Measurements from ENCODE around the gene PDCL3.

PDCL3 gene

DNA sequence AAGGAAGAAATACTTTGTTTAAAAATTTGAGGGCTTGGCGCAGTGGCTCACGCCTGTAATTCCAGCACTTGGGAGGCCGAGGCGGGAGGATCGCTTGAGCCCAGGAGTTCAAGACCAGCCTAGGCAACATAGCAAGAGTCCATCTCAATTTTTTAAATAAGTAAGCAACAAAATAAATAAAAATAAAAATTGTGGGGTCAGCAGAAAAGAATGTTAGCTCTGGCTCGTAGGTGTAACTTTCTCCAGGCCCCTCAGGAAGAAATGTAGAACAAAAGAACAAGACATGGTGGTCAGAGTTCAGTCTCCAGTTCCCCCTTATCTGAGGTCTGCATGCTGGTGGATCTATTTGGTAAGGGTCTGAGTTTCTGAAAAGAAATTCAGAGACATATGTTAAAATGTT, 20.4 kb upstream of the PDCL3 start:
- no peaks in the 10 kb centered on the region for H3K9me3 Mint-ChIP-seq
- no peak overlapping the region for H3K27ac Mint-ChIP-seq
- H3K36me3 Mint-ChIP-seq (ENCODE audit: low read depth) = no peaks in the 10 kb centered on the region
- DNase-seq (no peak), ATAC-seq (no peak)
- no peaks in the 10 kb centered on the region for H3K27me3 Mint-ChIP-seq
- no peaks in the 10 kb centered on the region for H3K4me1 Mint-ChIP-seq
- no peak overlapping the region for H3K4me3 Mint-ChIP-seq

- ATAC-seq = no peak
- Mint-ChIP-seq H3K27me3 (no peaks in the 10 kb centered on the region), H3K27ac (no peak overlapping the region), H3K4me3 (no peak overlapping the region), H3K36me3 (ENCODE audit: low read depth) (no peaks in the 10 kb centered on the region), H3K9me3 (no peaks in the 10 kb centered on the region), H3K4me1 (no peaks in the 10 kb centered on the region)
- DNase-seq = no peak
These were observed 17.7 kb upstream of the PDCL3 start for GRCh38 chr2:100544911-100545596.

GRCh38 chr2:100546469-100546868, 16.3 kb upstream of the PDCL3 start:
- no peak for ATAC-seq
- H3K36me3 Mint-ChIP-seq (ENCODE audit: low read depth) = no peaks in the 10 kb centered on the region

DNA sequence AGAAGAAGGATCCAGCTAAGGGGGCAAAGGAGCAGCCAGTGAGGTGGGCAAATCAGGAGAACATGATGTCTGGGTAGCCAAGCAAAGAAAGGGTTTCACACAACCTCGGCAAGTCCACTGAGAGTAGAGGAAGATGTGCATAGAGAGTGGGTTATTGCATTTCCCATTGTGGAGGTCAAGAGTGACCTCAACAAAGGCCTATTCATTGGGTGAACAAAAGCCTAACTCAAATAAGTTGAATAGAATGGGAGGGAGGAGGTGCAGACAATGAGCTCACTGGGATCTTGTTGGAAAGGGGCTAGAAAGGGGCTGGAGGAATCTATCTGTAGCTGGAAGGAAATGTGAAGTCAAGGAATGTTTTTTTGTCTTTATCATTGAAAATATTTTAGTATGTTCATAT, 14.0 kb upstream of the PDCL3 start:
- H3K4me1 Mint-ChIP-seq = no peaks in the 10 kb centered on the region
- no peaks in the 10 kb centered on the region for H3K36me3 Mint-ChIP-seq (ENCODE audit: low read depth)
- H3K27ac Mint-ChIP-seq = no peak overlapping the region
- no peaks in the 10 kb centered on the region for H3K9me3 Mint-ChIP-seq
- no peak overlapping the region for H3K4me3 Mint-ChIP-seq
- ATAC-seq (no peak), DNase-seq (no peak)
- no peaks in the 10 kb centered on the region for H3K27me3 Mint-ChIP-seq

More at GRCh38 chr2:100546469-100546868, 16.3 kb upstream of the PDCL3 start:
- Mint-ChIP-seq H3K4me3 (no peak overlapping the region), H3K27me3 (no peaks in the 10 kb centered on the region), H3K4me1 (no peaks in the 10 kb centered on the region), H3K27ac (no peak overlapping the region), H3K9me3 (no peaks in the 10 kb centered on the region)
- DNase-seq = no peak

GRCh38 chr2:100551303-100551702, 11.5 kb upstream of the PDCL3 start:
- H3K36me3 Mint-ChIP-seq (ENCODE audit: low read depth) = no peaks in the 10 kb centered on the region
- ATAC-seq = no peak

GRCh38 chr2:100554798-100555407, 7.9 kb upstream of the PDCL3 start:
- peak; percentile 30 for DNase-seq
- Mint-ChIP-seq H3K4me3 (peak overlapping the region; percentile 60), H3K27ac (peak overlapping the region; percentile 77), H3K9me3 (no peaks in the 10 kb centered on the region), H3K27me3 (no peaks in the 10 kb centered on the region), H3K36me3 (ENCODE audit: low read depth) (no peaks in the 10 kb centered on the region), H3K4me1 (peaks cover 15% of the 10 kb centered on the region)
- peak; percentile 71 for ATAC-seq

More at GRCh38 chr2:100551303-100551702, 11.5 kb upstream of the PDCL3 start:
- Mint-ChIP-seq H3K4me1 (peaks cover 15% of the 10 kb centered on the region), H3K4me3 (no peak overlapping the region), H3K9me3 (no peaks in the 10 kb centered on the region), H3K27ac (no peak overlapping the region), H3K27me3 (no peaks in the 10 kb centered on the region)
- DNase-seq = no peak

GRCh38 chr2:100556746-100557145, 6.0 kb upstream of the PDCL3 start:
- ATAC-seq (no peak), DNase-seq (no peak)
- Mint-ChIP-seq H3K27ac (no peak overlapping the region), H3K9me3 (no peaks in the 10 kb centered on the region), H3K27me3 (no peaks in the 10 kb centered on the region), H3K4me3 (no peak overlapping the region), H3K4me1 (peaks cover 25% of the 10 kb centered on the region), H3K36me3 (ENCODE audit: low read depth) (no peaks in the 10 kb centered on the region)

GRCh38 chr2:100560216-100560830, 2.5 kb upstream of the PDCL3 start:
- Mint-ChIP-seq H3K36me3 (ENCODE audit: low read depth) (no peaks in the 10 kb centered on the region), H3K27me3 (peaks cover 2% of the 10 kb centered on the region), H3K4me3 (no peak overlapping the region), H3K9me3 (no peaks in the 10 kb centered on the region), H3K27ac (no peak overlapping the region), H3K4me1 (peaks cover 31% of the 10 kb centered on the region)
- ATAC-seq (no peak), DNase-seq (no peak)

DNA sequence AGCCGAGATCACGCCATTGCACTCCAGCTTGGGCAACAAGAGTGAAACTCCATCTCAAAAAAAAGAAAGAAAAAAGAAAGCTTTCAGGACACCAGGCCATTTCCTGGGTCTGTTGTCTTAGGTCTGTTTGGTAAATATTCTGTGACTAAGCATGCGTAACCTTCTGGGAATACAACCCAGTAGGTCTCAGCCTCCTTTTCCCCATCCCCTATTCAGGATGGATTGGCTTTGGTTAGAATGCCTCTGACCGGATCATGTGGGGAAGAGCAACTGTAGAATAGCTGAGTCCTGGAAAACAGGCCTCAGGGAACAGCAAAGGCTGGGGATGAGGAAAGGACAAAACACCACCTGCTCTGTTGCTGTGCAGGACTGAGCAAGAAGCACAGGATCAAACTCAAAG, 1.6 kb upstream of the PDCL3 start:
- H3K4me1 Mint-ChIP-seq = peaks cover 33% of the 10 kb centered on the region
- peak overlapping the region; percentile 83 for H3K27ac Mint-ChIP-seq
- DNase-seq (no peak), ATAC-seq (no peak)
- H3K36me3 Mint-ChIP-seq (ENCODE audit: low read depth) = peaks cover 2% of the 10 kb centered on the region
- H3K4me3 Mint-ChIP-seq = no peak overlapping the region
- H3K9me3 Mint-ChIP-seq = no peaks in the 10 kb centered on the region
- peaks cover 2% of the 10 kb centered on the region for H3K27me3 Mint-ChIP-seq

- peaks cover 37% of the 10 kb centered on the region for H3K4me1 Mint-ChIP-seq
- no peaks in the 10 kb centered on the region for H3K9me3 Mint-ChIP-seq
- peak overlapping the region; percentile 98 for H3K27ac Mint-ChIP-seq
- H3K27me3 Mint-ChIP-seq = peaks cover 2% of the 10 kb centered on the region
- H3K36me3 Mint-ChIP-seq (ENCODE audit: low read depth) = peaks cover 15% of the 10 kb centered on the region
- H3K4me3 Mint-ChIP-seq = peak overlapping the region; percentile 92
- DNase-seq (no peak), ATAC-seq (no peak)
These were observed 834 bp downstream of the PDCL3 start for GRCh38 chr2:100563407-100564247.

DNA sequence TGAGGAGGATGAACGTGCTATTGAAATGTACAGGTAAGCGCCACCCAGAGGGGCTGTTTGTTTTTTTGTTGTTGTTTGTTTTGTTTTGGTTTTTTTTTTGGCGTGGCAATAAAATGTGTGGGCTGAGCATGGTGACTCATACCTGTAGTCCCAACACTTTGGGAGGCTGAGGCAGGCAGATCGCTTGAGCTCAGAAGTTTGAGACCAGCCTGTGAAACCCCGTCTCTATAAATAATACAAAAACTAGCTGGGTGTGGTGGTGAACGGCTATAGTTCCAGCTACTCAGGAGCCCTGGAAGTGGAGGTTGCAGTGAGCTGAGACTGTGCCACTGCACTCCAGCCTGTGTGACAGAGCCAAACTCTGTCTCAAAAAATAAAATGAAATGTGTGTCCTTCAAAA, 6.2 kb downstream of the PDCL3 start:
- Mint-ChIP-seq H3K36me3 (ENCODE audit: low read depth) (peaks cover 41% of the 10 kb centered on the region), H3K27ac (no peak overlapping the region), H3K9me3 (no peaks in the 10 kb centered on the region), H3K27me3 (no peaks in the 10 kb centered on the region), H3K4me1 (peaks cover 20% of the 10 kb centered on the region), H3K4me3 (no peak overlapping the region)
- no peak for DNase-seq
- ATAC-seq = no peak

DNA sequence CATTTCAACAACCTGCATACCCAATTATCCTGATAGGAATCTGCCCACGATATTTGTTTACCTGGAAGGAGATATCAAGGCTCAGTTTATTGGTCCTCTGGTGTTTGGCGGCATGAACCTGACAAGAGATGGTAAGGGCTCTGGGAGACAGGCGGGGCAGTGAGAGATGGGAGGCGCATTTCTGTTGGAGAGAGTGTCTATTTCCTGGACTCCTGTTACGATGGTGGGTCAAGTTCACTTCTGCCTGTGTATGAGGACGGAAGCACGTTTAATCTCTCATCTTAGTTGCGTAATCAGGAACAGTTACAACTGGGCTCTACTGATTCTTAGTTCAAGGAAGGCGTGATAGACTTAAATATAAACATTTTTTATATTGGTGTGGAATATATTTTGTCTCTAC, 8.9 kb downstream of the PDCL3 start:
- no peak for DNase-seq
- H3K27ac Mint-ChIP-seq = no peak overlapping the region
- H3K36me3 Mint-ChIP-seq (ENCODE audit: low read depth) = peaks cover 44% of the 10 kb centered on the region
- H3K9me3 Mint-ChIP-seq = no peaks in the 10 kb centered on the region
- H3K27me3 Mint-ChIP-seq = no peaks in the 10 kb centered on the region
- no peak overlapping the region for H3K4me3 Mint-ChIP-seq
- no peak for ATAC-seq
- peaks cover 9% of the 10 kb centered on the region for H3K4me1 Mint-ChIP-seq

- Mint-ChIP-seq H3K36me3 (ENCODE audit: low read depth) (peaks cover 23% of the 10 kb centered on the region), H3K4me1 (peaks cover 28% of the 10 kb centered on the region), H3K27me3 (no peaks in the 10 kb centered on the region), H3K4me3 (no peak overlapping the region), H3K9me3 (no peaks in the 10 kb centered on the region), H3K27ac (no peak overlapping the region)
- no peak for DNase-seq
- no peak for ATAC-seq
These were observed 15.0 kb downstream of the PDCL3 start for GRCh38 chr2:100577777-100578176.

- ATAC-seq (peak; percentile 83), DNase-seq (peak; percentile 48)
- Mint-ChIP-seq H3K4me1 (peaks cover 36% of the 10 kb centered on the region), H3K27ac (peak overlapping the region; percentile 89), H3K4me3 (peak overlapping the region; percentile 53), H3K27me3 (no peaks in the 10 kb centered on the region), H3K9me3 (peaks cover 1% of the 10 kb centered on the region), H3K36me3 (ENCODE audit: low read depth) (peaks cover 10% of the 10 kb centered on the region)
These were observed 17.8 kb downstream of the PDCL3 start for GRCh38 chr2:100580367-100581276.
